IMR-90 (cell line): ENCODE data around the gene FARP1. TPM values are rescaled to one million over a fixed set of nuclear protein-coding genes. Genes with fewer than 3 reads are reported as not detected.

Experiments
- ATAC-seq: fragments of 200-7000 bp; cut with Tn5 transposase; 2 replicates; pipeline ENCODE4 v1.9.1; 2020; ENCODE audit warnings: low read depth, mild to moderate bottlenecking, moderate library complexity
- BruUV-seq: library from RNA; stranded (reverse); fragments of 400-500 nt; replicated peaks from 2 replicates; lab custom pipeline; 2021; lab: Mats Ljungman, UMichigan
- CTCF ChIA-PET: fragments of 300-600 bp; formaldehyde crosslinking; extraction: SDS; loops from one replicate; lab custom pipeline; 2021; ENCODE audit warnings: antibody characterized with exemption; lab: Yijun Ruan, JAX
- POLR2A ChIA-PET: fragments of 300-600 bp; sonication (Branson Sonifier 250); formaldehyde crosslinking; loops from one replicate; lab custom pipeline; 2022; ENCODE audit warnings: antibody characterized with exemption; ENCODE audit not compliant: unreplicated experiment; lab: Charles Lee
- DNase-seq: peaks from one replicate; pipeline ENCODE4 v3.0.0; 2013
- H2AFZ ChIP-seq: replicated peaks from 2 replicates; pipeline ENCODE3; 2013; ENCODE audit warnings: low read length, mild to moderate bottlenecking; ENCODE audit not compliant: poor library complexity
- H2AK5ac ChIP-seq: 2 replicates; pipeline ENCODE4 v1.6.1; 2013; ENCODE audit warnings: low read depth, low read length, inconsistent platforms
- H2AK9ac ChIP-seq: replicated peaks from 2 replicates; pipeline ENCODE3; 2013; ENCODE audit warnings: mild to moderate bottlenecking, low read depth, low read length, moderate library complexity; ENCODE audit not compliant: poor library complexity
- H2BK120ac ChIP-seq: 2 replicates; pipeline ENCODE4 v1.6.1; 2013; ENCODE audit warnings: low read depth, low read length, inconsistent platforms
- H2BK15ac ChIP-seq: 3 replicates; pipeline ENCODE4 v1.6.1; 2013; ENCODE audit warnings: low read depth, low read length, inconsistent platforms
- H2BK20ac ChIP-seq: 2 replicates; pipeline ENCODE4 v1.6.1; 2013; ENCODE audit warnings: low read depth, mild to moderate bottlenecking, inconsistent platforms, low read length, moderate library complexity
- H2BK5ac ChIP-seq: 2 replicates; pipeline ENCODE4 v1.6.1; 2013; ENCODE audit warnings: mild to moderate bottlenecking, low read depth, low read length, inconsistent platforms; ENCODE audit not compliant: poor library complexity, severe bottlenecking
- H3K14ac ChIP-seq: replicated peaks from 2 replicates; pipeline ENCODE4 v1.6.1; 2013; ENCODE audit warnings: low read depth, low read length, inconsistent platforms
- H3K18ac ChIP-seq: 2 replicates; pipeline ENCODE4 v1.6.1; 2013; ENCODE audit warnings: low read depth, low read length, control low read depth
- H3K23ac ChIP-seq: 2 replicates; pipeline ENCODE4 v1.6.1; 2013; ENCODE audit warnings: low read depth, low read length, inconsistent platforms
- H3K27ac ChIP-seq: 2 replicates; pipeline ENCODE4 v1.5.1; 2013; ENCODE audit warnings: mild to moderate bottlenecking, control low read depth, low read length; ENCODE audit not compliant: insufficient read depth
- H3K27me3 ChIP-seq: 2 replicates; pipeline ENCODE4 v1.6.1; 2013; ENCODE audit warnings: low read length; ENCODE audit not compliant: control insufficient read depth, insufficient read depth
- H3K36me3 ChIP-seq: 2 replicates; pipeline ENCODE4 v1.6.1; 2013; ENCODE audit warnings: low read length, mixed read lengths; ENCODE audit not compliant: control insufficient read depth, insufficient read depth
- H3K4ac ChIP-seq: 2 replicates; pipeline ENCODE4 v1.6.1; 2013; ENCODE audit warnings: low read depth, low read length, inconsistent platforms
- H3K4me1 ChIP-seq: 2 replicates; pipeline ENCODE4 v1.6.1; 2013; ENCODE audit warnings: low read length, mixed read lengths; ENCODE audit not compliant: control insufficient read depth, insufficient read depth
- H3K4me2 ChIP-seq: 2 replicates; pipeline ENCODE4 v1.6.1; 2013; ENCODE audit warnings: low read depth, mild to moderate bottlenecking, control low read depth, low read length, moderate library complexity
- H3K4me3 ChIP-seq: 2 replicates; pipeline ENCODE4 v1.5.1; 2013; ENCODE audit warnings: low read depth, mild to moderate bottlenecking, control low read depth, low read length, moderate library complexity; ENCODE audit not compliant: insufficient read depth
- H3K56ac ChIP-seq: 2 replicates; pipeline ENCODE4 v1.6.1; 2013; ENCODE audit warnings: low read length, inconsistent platforms; ENCODE audit not compliant: insufficient read depth; ENCODE audit errors: extremely low read depth
- H3K79me1 ChIP-seq, 2 experiments: 2 replicates each; pipeline ENCODE4 v1.6.1; 2013; ENCODE audit warnings: low read length in 2 of 2, inconsistent platforms in 1 of 2, low read depth in 1 of 2
- H3K9ac ChIP-seq: 2 replicates; pipeline ENCODE4 v1.6.1; 2013; ENCODE audit warnings: low read depth, low read length, control low read depth
- H3K9me1 ChIP-seq: 2 replicates; pipeline ENCODE4 v1.6.1; 2013; ENCODE audit warnings: low read length, inconsistent platforms; ENCODE audit not compliant: insufficient read depth
- H3K9me3 ChIP-seq: 2 replicates; pipeline ENCODE4 v1.6.1; 2013; ENCODE audit warnings: low read length; ENCODE audit not compliant: control insufficient read depth, insufficient read depth
- H4K20me1 ChIP-seq: 2 replicates; pipeline ENCODE4 v1.6.1; 2013; ENCODE audit warnings: low read length, inconsistent platforms; ENCODE audit not compliant: insufficient read depth
- H4K5ac ChIP-seq: 2 replicates; pipeline ENCODE4 v1.6.1; 2013; ENCODE audit warnings: mild to moderate bottlenecking, low read depth, low read length, control low read depth
- H4K8ac ChIP-seq, 2 experiments: 2 replicates each; pipeline ENCODE4 v1.6.1; 2013; ENCODE audit warnings: low read depth in 2 of 2, low read length in 2 of 2, control low read depth in 1 of 2, inconsistent platforms in 1 of 2
- H4K91ac ChIP-seq: 2 replicates; pipeline ENCODE4 v1.6.1; 2013; ENCODE audit warnings: low read depth, low read length, inconsistent platforms; ENCODE audit not compliant: insufficient read depth
- BHLHE40 ChIP-seq: fragments of 150-350 bp; IDR thresholded peaks from 2 replicates; pipeline ENCODE4 v1.6.1; 2016; ENCODE audit warnings: mild to moderate bottlenecking, low read depth, low read length
- CEBPB ChIP-seq: IDR thresholded peaks from 2 replicates; pipeline ENCODE4 v1.6.1; 2012; ENCODE audit warnings: low read depth, low read length, improper control_type of control experiment
- CHD1 ChIP-seq: IDR thresholded peaks from 2 replicates; pipeline ENCODE4 v1.6.1; 2012; ENCODE audit warnings: low read depth, low read length, improper control_type of control experiment
- MAFK ChIP-seq: IDR thresholded peaks from 2 replicates; pipeline ENCODE4 v1.6.1; 2012; ENCODE audit warnings: low read depth, low read length, improper control_type of control experiment
- MXI1 ChIP-seq: IDR thresholded peaks from 2 replicates; pipeline ENCODE4 v1.6.1; 2012; ENCODE audit warnings: low read depth, mild to moderate bottlenecking, low read length, moderate library complexity, borderline replicate concordance
- NFE2L2 ChIP-seq: fragments of 150-350 bp; IDR thresholded peaks from 2 replicates; pipeline ENCODE4 v1.6.1; 2016; ENCODE audit warnings: low read depth, mild to moderate bottlenecking, low read length
- POLR2A ChIP-seq: IDR thresholded peaks from 2 replicates; pipeline ENCODE4 v1.6.1; 2012; ENCODE audit warnings: mild to moderate bottlenecking, low read depth, low read length
- RAD21 ChIP-seq: IDR thresholded peaks from 2 replicates; pipeline ENCODE4 v1.6.1; 2012; ENCODE audit warnings: low read length, improper control_type of control experiment
- RCOR1 ChIP-seq: IDR thresholded peaks from 2 replicates; pipeline ENCODE4 v1.6.1; 2012; ENCODE audit warnings: mild to moderate bottlenecking, low read length, improper control_type of control experiment; ENCODE audit not compliant: insufficient replicate concordance
- RFX5 ChIP-seq: IDR thresholded peaks from 2 replicates; pipeline ENCODE4 v1.8.0; 2012; ENCODE audit warnings: low read depth, mild to moderate bottlenecking, low read length, moderate library complexity
- SMC3 ChIP-seq: fragments of 150-350 bp; IDR thresholded peaks from 2 replicates; pipeline ENCODE4 v1.6.1; 2016; ENCODE audit warnings: low read depth, mild to moderate bottlenecking, antibody characterized with exemption, low read length, moderate library complexity
- WGBS, 2 experiments: methylation state at CpG; one replicate each; pipeline versions ENCODE4 v1.1.5 to v1.1.7; 2013; ENCODE audit warnings: missing lambda C conversion rate in 2 of 2; ENCODE audit not compliant: insufficient read length in 1 of 2; ENCODE audit errors: extremely low coverage in 2 of 2; 5-methylcytosine and 5-hydroxymethylcytosine counted together
- dilution Hi-C: fragments of 300-500 bp; cut with HindIII; formaldehyde crosslinking; loops from one replicate; pipeline ENCODE4 v1.14.3; 2018; ENCODE audit warnings: low sequenced_read_pairs; ENCODE audit not compliant: unreplicated experiment
- in situ Hi-C: fragments of 300-500 bp; cut with MboI; formaldehyde crosslinking; loops from 3 replicates; pipeline ENCODE4 v1.14.3; 2019; ENCODE audit warnings: low sequenced_read_pairs, inconsistent platforms, mixed read lengths
- intact Hi-C: fragments of 100-400 bp; cut with micrococcal nuclease; formaldehyde crosslinking; loops from 2 replicates; pipeline ENCODE4 v1.10.0; 2022
- polyA plus RNA-seq, 3 experiments: library from polyadenylated mRNA; depleted of rRNA; stranded (reverse); fragments of >200 nt; gene quantifications; 2 replicates each; pipeline ENCODE4 v1.2.3, GENCODE V29; 2012; ENCODE audit warnings: low replicate concordance in 1 of 3
- total RNA-seq: library from RNA; depleted of rRNA; stranded (reverse); fragments of >200 nt; gene quantifications from 2 replicates; pipeline ENCODE4 v1.2.3, GENCODE V29; 2012
- TF ChIP-seq, protein P1 (sequence below): conservative IDR thresholded peaks from 2 replicates; pipeline ENCODE4 v1.5.1; 2012; ENCODE audit warnings: mild to moderate bottlenecking, low read depth, low read length, improper control_type of control experiment
- TF ChIP-seq, protein P2 (sequence below): fragments of 150-350 bp; IDR thresholded peaks from 2 replicates; pipeline ENCODE4 v1.6.1; 2017; ENCODE audit warnings: mild to moderate bottlenecking, antibody characterized with exemption, low read length, low read depth

The FARP1 gene
- total and polyA plus RNA-seq, 2 of the 4 experiments (the other 2 are of a cell fraction): 39.6 to 57.0 TPM

DNA sequence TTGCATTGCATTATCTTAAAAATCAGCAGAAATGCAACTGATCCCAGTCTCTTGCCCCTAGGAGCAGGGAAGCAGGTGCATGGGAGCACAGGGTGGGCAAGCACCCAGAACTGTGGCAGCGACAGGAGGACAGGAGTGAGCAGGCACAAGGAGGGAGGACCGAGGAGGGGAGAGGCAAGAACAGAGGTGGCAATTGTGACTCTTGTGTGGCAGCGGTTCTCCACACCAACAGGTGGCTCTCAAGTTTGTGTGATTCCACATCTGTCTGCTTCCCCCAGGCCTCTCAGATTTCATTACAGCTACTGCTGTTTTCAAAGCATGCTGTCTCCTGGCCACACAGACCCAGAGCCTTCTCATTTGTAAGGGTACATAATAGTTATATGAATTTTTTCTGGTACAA, 325.5 kb downstream of the FARP1 start (continued):
- TF ChIP-seq, protein P1, sequence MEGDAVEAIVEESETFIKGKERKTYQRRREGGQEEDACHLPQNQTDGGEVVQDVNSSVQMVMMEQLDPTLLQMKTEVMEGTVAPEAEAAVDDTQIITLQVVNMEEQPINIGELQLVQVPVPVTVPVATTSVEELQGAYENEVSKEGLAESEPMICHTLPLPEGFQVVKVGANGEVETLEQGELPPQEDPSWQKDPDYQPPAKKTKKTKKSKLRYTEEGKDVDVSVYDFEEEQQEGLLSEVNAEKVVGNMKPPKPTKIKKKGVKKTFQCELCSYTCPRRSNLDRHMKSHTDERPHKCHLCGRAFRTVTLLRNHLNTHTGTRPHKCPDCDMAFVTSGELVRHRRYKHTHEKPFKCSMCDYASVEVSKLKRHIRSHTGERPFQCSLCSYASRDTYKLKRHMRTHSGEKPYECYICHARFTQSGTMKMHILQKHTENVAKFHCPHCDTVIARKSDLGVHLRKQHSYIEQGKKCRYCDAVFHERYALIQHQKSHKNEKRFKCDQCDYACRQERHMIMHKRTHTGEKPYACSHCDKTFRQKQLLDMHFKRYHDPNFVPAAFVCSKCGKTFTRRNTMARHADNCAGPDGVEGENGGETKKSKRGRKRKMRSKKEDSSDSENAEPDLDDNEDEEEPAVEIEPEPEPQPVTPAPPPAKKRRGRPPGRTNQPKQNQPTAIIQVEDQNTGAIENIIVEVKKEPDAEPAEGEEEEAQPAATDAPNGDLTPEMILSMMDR: no peak

DNA sequence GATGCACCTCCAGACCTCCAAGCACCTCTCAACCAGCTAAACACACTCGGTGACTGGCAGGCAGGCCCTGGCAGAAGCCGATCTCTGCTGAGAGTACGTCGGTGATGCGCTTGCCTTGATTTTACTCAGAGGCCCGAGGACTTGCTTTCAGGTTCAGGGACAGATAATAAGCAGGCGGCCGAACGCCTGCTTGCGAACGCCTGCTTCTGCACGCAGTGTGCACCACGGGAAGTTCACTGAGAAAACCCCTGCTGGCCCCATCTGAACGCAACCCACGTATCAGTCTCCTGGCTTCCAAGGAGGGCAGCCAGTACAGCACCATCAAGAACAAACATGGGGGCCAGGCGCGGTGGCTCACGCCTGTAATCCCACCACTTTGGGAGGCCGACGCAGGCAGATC, 326.0 kb downstream of the FARP1 start:
- Histone ChIP-seq H3K56ac (no peak overlapping the region), H3K9me1 (peaks cover 16% of the 10 kb centered on the region), H3K9ac (no peak overlapping the region), H3K9me3 (no peaks in the 10 kb centered on the region), H4K5ac (no peak overlapping the region), H2BK120ac (no peak overlapping the region), H2BK5ac (no peak overlapping the region), H2AFZ (peak overlapping the region; percentile 59), H2BK15ac (no peak overlapping the region), H3K4ac (no peak overlapping the region), H3K18ac (no peak overlapping the region), H3K4me3 (no peak overlapping the region), H3K27me3 (no peaks in the 10 kb centered on the region), H4K91ac (no peak overlapping the region), H4K20me1 (peaks cover 26% of the 10 kb centered on the region), H4K8ac (no peak overlapping the region), H3K4me2 (no peak overlapping the region), H2AK9ac (peak overlapping the region; percentile 25), H2BK20ac (no peak overlapping the region), H3K23ac (no peak overlapping the region), H3K36me3 (peaks cover 47% of the 10 kb centered on the region), H2AK5ac (no peak overlapping the region), H3K4me1 (0 out of 2 replicates have a peak, but pooled peaks cover 3% of the 10 kb centered on the region), H3K14ac (no peak overlapping the region), H3K27ac (no peak overlapping the region), H3K79me1 (peaks cover 30 to 84% of the 10 kb centered on the region in 2 experiments)
- BruUV-seq: no TSS peak
- in situ Hi-C loops: no loop called here
- 89% methylated on average over 18 of the region's 20 CpGs; no CpG with 5 or more reads in 1 of the 2 experiments for WGBS, 2 experiments
- no peak for ATAC-seq
- intact Hi-C loops: loop anchor here (5.0 kb wide), 3 partner anchors 108 to 203 kb away; partner anchors contain the start of gene STK24
- POLR2A ChIA-PET: no interaction called here
- dilution Hi-C loops: loop anchor here (25.0 kb wide), 1 partner anchor 193 kb away; no protein-coding TSS in a partner anchor
- CTCF ChIA-PET: interaction anchor here (1.3 kb wide), 1 partner anchor 12 kb away, joined by 3 read pairs; no protein-coding TSS in a partner anchor
- DNase-seq: no peak
- TF ChIP-seq CHD1 (no peak), MXI1 (no peak), RFX5 (no peak), CEBPB (no peak), POLR2A (no peak), RCOR1 (no peak), MAFK (no peak), RAD21 (no peak), BHLHE40 (no peak), NFE2L2 (no peak), SMC3 (no peak)
- TF ChIP-seq, protein P1: no peak
- TF ChIP-seq, protein P2, sequence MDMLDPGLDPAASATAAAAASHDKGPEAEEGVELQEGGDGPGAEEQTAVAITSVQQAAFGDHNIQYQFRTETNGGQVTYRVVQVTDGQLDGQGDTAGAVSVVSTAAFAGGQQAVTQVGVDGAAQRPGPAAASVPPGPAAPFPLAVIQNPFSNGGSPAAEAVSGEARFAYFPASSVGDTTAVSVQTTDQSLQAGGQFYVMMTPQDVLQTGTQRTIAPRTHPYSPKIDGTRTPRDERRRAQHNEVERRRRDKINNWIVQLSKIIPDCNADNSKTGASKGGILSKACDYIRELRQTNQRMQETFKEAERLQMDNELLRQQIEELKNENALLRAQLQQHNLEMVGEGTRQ: no peak
